ENCODE data around the gene CFDP1. TPM values are rescaled to one million over a fixed set of nuclear protein-coding genes. Genes with fewer than 3 reads are reported as not detected.

CFDP1 gene
- total RNA-seq, 3 donors from 2014 or later: 71.9 to 101 (median 72.0) TPM

DNA sequence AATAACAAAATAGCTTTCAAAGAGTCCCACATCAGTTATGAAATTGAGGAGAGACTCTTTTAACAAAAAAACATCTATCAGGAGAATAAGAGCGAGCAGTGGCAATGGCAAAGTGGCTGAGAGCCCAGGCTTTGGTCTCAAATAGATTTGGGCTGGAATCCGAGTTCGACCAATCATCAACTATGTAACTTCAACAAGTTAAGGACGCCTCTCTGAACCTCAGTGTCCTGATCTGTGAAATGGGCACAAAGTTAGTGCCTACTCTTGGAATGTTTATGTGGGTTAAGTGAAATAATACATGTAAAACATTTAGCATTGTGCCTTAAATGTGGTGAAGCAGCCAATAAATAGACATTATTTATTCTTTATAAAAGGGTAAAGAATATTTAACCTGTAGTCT, 45.4 kb downstream of the CFDP1 start:
- intact Hi-C loops (cut with DNase I, micrococcal nuclease): loop anchor here in 1 of 2 donors (10.0 kb wide), 1 partner anchor 153 kb away; no protein-coding TSS in a partner anchor
- Histone ChIP-seq H3K36me3 (ENCODE audit: low read depth) (no peaks in the 10 kb centered on the region), H3K4me1 (ENCODE audit: low read depth) (no peaks in the 10 kb centered on the region), H3K9me3 (no peaks in the 10 kb centered on the region), H3K4me3 (no peak overlapping the region)
- no peak for DNase-seq
- no peak for ATAC-seq
- TF ChIP-seq, protein P1, sequence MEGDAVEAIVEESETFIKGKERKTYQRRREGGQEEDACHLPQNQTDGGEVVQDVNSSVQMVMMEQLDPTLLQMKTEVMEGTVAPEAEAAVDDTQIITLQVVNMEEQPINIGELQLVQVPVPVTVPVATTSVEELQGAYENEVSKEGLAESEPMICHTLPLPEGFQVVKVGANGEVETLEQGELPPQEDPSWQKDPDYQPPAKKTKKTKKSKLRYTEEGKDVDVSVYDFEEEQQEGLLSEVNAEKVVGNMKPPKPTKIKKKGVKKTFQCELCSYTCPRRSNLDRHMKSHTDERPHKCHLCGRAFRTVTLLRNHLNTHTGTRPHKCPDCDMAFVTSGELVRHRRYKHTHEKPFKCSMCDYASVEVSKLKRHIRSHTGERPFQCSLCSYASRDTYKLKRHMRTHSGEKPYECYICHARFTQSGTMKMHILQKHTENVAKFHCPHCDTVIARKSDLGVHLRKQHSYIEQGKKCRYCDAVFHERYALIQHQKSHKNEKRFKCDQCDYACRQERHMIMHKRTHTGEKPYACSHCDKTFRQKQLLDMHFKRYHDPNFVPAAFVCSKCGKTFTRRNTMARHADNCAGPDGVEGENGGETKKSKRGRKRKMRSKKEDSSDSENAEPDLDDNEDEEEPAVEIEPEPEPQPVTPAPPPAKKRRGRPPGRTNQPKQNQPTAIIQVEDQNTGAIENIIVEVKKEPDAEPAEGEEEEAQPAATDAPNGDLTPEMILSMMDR (IDR thresholded peaks at IDR 0.05): no peak

DNA sequence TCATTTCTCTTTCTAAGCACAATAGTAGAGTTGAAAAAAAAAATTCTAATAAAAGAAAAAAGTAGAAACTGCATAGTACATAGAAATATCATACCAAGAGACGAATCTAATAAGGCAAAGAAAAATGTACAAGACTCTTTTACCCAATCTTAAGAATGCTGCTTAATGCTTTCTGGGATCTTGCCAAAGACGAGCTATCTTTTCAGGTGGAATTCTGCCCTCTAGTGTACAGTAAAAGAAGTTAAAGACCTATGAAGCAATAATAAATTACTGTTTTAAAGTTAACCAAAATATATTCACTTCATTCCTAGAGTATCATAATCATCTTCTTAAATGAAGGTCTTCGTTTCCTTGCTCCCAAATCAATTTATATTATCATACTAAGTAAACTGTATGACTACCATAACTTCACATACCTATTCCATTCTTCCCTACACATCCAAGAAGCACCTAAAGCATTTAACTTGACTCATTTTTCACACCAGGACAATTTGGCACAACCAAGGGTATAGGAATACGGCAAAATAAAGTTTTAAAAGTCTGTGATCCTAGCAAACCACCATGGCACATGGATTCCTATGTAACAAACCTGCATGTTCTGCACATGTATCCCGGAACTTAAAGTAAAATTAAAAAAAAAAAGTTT, 47.7 kb downstream of the CFDP1 start:
- intact Hi-C loops (cut with DNase I, micrococcal nuclease): loop anchor here in 1 of 2 donors (10.0 kb wide), 1 partner anchor 151 kb away; no protein-coding TSS in a partner anchor
- Histone ChIP-seq H3K36me3 (ENCODE audit: low read depth) (no peaks in the 10 kb centered on the region), H3K4me1 (ENCODE audit: low read depth) (no peaks in the 10 kb centered on the region), H3K9me3 (no peaks in the 10 kb centered on the region), H3K4me3 (no peak overlapping the region)
- TF ChIP-seq, protein P1 (IDR thresholded peaks at IDR 0.05): peak; percentile 12
- ATAC-seq (peak; percentile 75), DNase-seq (peak in 1 of 3 donors; percentile 31)

DNA sequence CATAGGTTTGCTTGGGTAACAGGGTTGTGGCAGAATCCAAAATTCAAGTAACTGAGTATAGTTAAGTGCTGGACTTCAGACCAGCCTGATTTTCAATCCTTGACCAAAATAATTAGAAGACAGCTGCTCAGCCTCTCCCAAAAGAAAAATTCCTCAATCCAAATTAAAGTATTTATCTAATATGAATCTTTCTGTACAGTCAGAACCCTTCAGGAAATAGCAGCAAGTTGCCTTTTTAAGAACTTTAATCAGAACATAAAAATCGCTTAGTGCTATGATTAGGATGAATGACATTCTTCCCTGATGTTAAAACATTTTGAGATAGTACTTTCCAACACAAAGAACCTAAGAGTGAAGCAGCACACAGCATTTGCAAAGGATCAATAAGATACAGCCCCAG, 50.2 kb downstream of the CFDP1 start:
- Histone ChIP-seq H3K36me3 (ENCODE audit: low read depth) (no peaks in the 10 kb centered on the region), H3K9me3 (no peaks in the 10 kb centered on the region), H3K4me1 (ENCODE audit: low read depth) (peaks cover 7% of the 10 kb centered on the region), H3K4me3 (no peak overlapping the region)
- TF ChIP-seq, protein P1 (IDR thresholded peaks at IDR 0.05): no peak
- ATAC-seq (no peak), DNase-seq (no peak)
- intact Hi-C loops (cut with DNase I, micrococcal nuclease): loop anchor here in 1 of 2 donors (10.0 kb wide), 1 partner anchor 148 kb away; no protein-coding TSS in a partner anchor

DNA sequence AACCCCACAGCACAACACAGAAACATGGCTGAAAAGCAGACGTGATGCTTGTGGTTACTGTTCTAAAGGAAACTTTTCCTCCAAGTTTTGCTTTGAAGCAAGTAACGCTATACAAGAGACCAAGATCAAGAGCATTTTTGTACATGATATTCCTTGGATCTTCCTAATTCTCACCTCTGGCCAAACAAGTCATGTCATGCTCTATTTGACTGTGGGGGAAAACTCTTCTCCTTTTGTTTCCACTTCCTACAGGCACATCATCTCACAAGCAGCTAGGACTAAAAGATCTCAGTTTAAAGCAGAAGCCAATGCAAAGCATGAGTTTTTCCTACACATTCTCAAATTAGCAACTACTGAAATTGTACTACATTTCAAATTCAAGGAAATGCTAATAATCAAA, 50.7 kb downstream of the CFDP1 start:
- ATAC-seq: no peak
- no peaks in the 10 kb centered on the region for H3K9me3 ChIP-seq
- intact Hi-C loops (cut with DNase I, micrococcal nuclease): loop anchor here in 1 of 2 donors (10.0 kb wide), 1 partner anchor 148 kb away; no protein-coding TSS in a partner anchor
- DNase-seq: no peak
- H3K4me1 ChIP-seq (ENCODE audit: low read depth): peaks cover 7% of the 10 kb centered on the region
- TF ChIP-seq, protein P1 (IDR thresholded peaks at IDR 0.05): no peak
- no peaks in the 10 kb centered on the region for H3K36me3 ChIP-seq (ENCODE audit: low read depth)
- no peak overlapping the region for H3K4me3 ChIP-seq

DNA sequence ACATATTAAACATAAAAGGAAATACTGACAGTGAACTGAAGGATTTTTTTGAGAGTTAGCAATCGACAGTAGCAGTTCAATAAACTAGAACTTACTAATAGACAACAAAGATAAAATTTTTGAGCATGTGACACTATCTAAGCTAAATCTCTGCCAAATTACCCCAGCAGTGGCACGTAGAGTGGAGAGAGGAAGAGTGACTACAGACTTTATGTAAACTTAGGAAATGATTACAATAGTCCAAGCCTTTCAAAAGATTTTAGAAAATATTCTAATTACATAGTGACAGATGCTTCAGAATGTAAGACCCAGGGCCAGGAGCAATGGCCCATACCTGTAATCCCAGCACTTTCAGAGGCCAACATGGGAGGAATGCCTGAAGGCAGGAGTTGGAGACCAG, 52.4 kb downstream of the CFDP1 start:
- no peak for ATAC-seq
- intact Hi-C loops (cut with DNase I, micrococcal nuclease): loop anchor here in 1 of 2 donors (10.0 kb wide), 1 partner anchor 146 kb away; no protein-coding TSS in a partner anchor
- H3K4me3 ChIP-seq: no peak overlapping the region

More for the DNA sequence above, 52.4 kb downstream of the CFDP1 start:
- Histone ChIP-seq H3K4me1 (ENCODE audit: low read depth) (peaks cover 7% of the 10 kb centered on the region), H3K9me3 (no peaks in the 10 kb centered on the region), H3K36me3 (ENCODE audit: low read depth) (no peaks in the 10 kb centered on the region)
- TF ChIP-seq, protein P1 (IDR thresholded peaks at IDR 0.05): no peak
- no peak for DNase-seq
